HEK293T (cell line): ENCODE results near the gene TBATA.

Experiments
- L3MBTL2 ChIP-seq: fragments of 450-650 bp; conservative IDR thresholded peaks from 2 replicates; pipeline ENCODE4 v1.6.1; 2016; ENCODE audit warnings: mild to moderate bottlenecking
- SP1 ChIP-seq: fragments of 450-650 bp; IDR thresholded peaks from 2 replicates; pipeline ENCODE4 v1.6.1; 2017
- SUZ12 ChIP-seq: fragments of 450-650 bp; IDR thresholded peaks from 2 replicates; pipeline ENCODE4 v1.6.1; 2016; ENCODE audit warnings: mild to moderate bottlenecking
- TARDBP ChIP-seq: fragments of 450-650 bp; IDR thresholded peaks from 2 replicates; pipeline ENCODE4 v1.6.1; 2016
- ZNF384 ChIP-seq: fragments of 450-650 bp; IDR thresholded peaks from 2 replicates; pipeline ENCODE4 v1.6.1; 2016

- no peak for TF ChIP-seq TARDBP
- TF ChIP-seq SP1: no peak
- TF ChIP-seq SUZ12: no peak
- no peak for TF ChIP-seq L3MBTL2
- TF ChIP-seq ZNF384: no peak
Measured at GRCh38 chr10:70782086-70782745, 3.0 kb downstream of the TBATA start.
